ENCODE data around the gene CAP2.

CAP2 gene

GRCh38 chr6:17606606-17607005 lies 213.2 kb downstream of the CAP2 start:
- POLR2A ChIA-PET (ENCODE audit: low non-redundant PET): no interaction called here
- H3K27ac ChIP-seq: no peak overlapping the region
- TF ChIP-seq, protein P1, sequence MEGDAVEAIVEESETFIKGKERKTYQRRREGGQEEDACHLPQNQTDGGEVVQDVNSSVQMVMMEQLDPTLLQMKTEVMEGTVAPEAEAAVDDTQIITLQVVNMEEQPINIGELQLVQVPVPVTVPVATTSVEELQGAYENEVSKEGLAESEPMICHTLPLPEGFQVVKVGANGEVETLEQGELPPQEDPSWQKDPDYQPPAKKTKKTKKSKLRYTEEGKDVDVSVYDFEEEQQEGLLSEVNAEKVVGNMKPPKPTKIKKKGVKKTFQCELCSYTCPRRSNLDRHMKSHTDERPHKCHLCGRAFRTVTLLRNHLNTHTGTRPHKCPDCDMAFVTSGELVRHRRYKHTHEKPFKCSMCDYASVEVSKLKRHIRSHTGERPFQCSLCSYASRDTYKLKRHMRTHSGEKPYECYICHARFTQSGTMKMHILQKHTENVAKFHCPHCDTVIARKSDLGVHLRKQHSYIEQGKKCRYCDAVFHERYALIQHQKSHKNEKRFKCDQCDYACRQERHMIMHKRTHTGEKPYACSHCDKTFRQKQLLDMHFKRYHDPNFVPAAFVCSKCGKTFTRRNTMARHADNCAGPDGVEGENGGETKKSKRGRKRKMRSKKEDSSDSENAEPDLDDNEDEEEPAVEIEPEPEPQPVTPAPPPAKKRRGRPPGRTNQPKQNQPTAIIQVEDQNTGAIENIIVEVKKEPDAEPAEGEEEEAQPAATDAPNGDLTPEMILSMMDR (conservative IDR thresholded peaks at IDR 0.05; ENCODE audit: low read depth): no peak
- CTCF ChIA-PET: no interaction called here
- DNase-seq (ENCODE audit: low spot score): no peak

Data from RWPE1 (cell line).